ENCODE data around the gene TSHZ2. TPM values are rescaled to one million over a fixed set of nuclear protein-coding genes. Genes with fewer than 3 reads are reported as not detected.
A peak's percentile ranks its signal among the peaks of the same experiment; 100 is the strongest.

The TSHZ2 gene
- total RNA-seq, 1 donor from 2014 or later: 9.9 TPM

GRCh38 chr20:53331151-53331973 is 359.2 kb downstream of the TSHZ2 start:
- Histone ChIP-seq H3K27ac (ENCODE audit: low read depth, low read length) (peak overlapping the region; percentile 47), H3K27me3 (ENCODE audit: control insufficient read depth in 3 of 3, insufficient read depth in 3 of 3, low read length in 3 of 3) (no peaks in the 10 kb centered on the region), H3K4me1 (ENCODE audit: control insufficient read depth in 3 of 3, insufficient read depth in 3 of 3, low read length in 3 of 3) (peaks cover 8 to 12% (median 8%) of the 10 kb centered on the region in 3 donors), H3K9me3 (ENCODE audit: control insufficient read depth in 3 of 3, low read length in 3 of 3) (no peaks in the 10 kb centered on the region), H3K9ac (ENCODE audit: low read depth in 1 of 3, low read length in 3 of 3) (no peak overlapping the region), H3K36me3 (ENCODE audit: control insufficient read depth in 3 of 3, insufficient read depth in 3 of 3, low read length in 3 of 3) (no peaks in the 10 kb centered on the region), H3K4me3 (ENCODE audit: low read length in 3 of 3) (no peak overlapping the region)

GRCh38 chr20:53332022-53332837 is 360.1 kb downstream of the TSHZ2 start:
- H3K4me1 ChIP-seq (ENCODE audit: control insufficient read depth in 3 of 3, insufficient read depth in 3 of 3, low read length in 3 of 3): peaks cover 8 to 12% (median 8%) of the 10 kb centered on the region in 3 donors
- no peaks in the 10 kb centered on the region for H3K9me3 ChIP-seq (ENCODE audit: control insufficient read depth in 3 of 3, low read length in 3 of 3)
- no peaks in the 10 kb centered on the region for H3K36me3 ChIP-seq (ENCODE audit: control insufficient read depth in 3 of 3, insufficient read depth in 3 of 3, low read length in 3 of 3)
- no peak overlapping the region for H3K9ac ChIP-seq (ENCODE audit: low read depth in 1 of 3, low read length in 3 of 3)
- H3K27me3 ChIP-seq (ENCODE audit: control insufficient read depth in 3 of 3, insufficient read depth in 3 of 3, low read length in 3 of 3): no peaks in the 10 kb centered on the region
- peak overlapping the region; percentile 40 for H3K27ac ChIP-seq (ENCODE audit: low read depth, low read length)
- H3K4me3 ChIP-seq (ENCODE audit: low read length in 3 of 3): no peak overlapping the region

- Histone ChIP-seq H3K36me3 (ENCODE audit: control insufficient read depth in 3 of 3, insufficient read depth in 3 of 3, low read length in 3 of 3) (no peaks in the 10 kb centered on the region), H3K4me1 (ENCODE audit: control insufficient read depth in 3 of 3, insufficient read depth in 3 of 3, low read length in 3 of 3) (peaks cover 8 to 12% (median 8%) of the 10 kb centered on the region in 3 donors), H3K9ac (ENCODE audit: low read depth in 1 of 3, low read length in 3 of 3) (no peak overlapping the region), H3K4me3 (ENCODE audit: low read length in 3 of 3) (no peak overlapping the region), H3K27me3 (ENCODE audit: control insufficient read depth in 3 of 3, insufficient read depth in 3 of 3, low read length in 3 of 3) (no peaks in the 10 kb centered on the region), H3K9me3 (ENCODE audit: control insufficient read depth in 3 of 3, low read length in 3 of 3) (no peaks in the 10 kb centered on the region), H3K27ac (ENCODE audit: low read depth, low read length) (no peak overlapping the region)
Observed at GRCh38 chr20:53334861-53335260, 362.7 kb downstream of the TSHZ2 start.

- Histone ChIP-seq H3K9ac (ENCODE audit: low read depth in 1 of 3, low read length in 3 of 3) (no peak overlapping the region), H3K9me3 (ENCODE audit: control insufficient read depth in 3 of 3, low read length in 3 of 3) (no peaks in the 10 kb centered on the region), H3K27ac (ENCODE audit: low read depth, low read length) (no peak overlapping the region), H3K4me3 (ENCODE audit: low read length in 3 of 3) (no peak overlapping the region), H3K27me3 (ENCODE audit: control insufficient read depth in 3 of 3, insufficient read depth in 3 of 3, low read length in 3 of 3) (no peaks in the 10 kb centered on the region), H3K4me1 (ENCODE audit: control insufficient read depth in 3 of 3, insufficient read depth in 3 of 3, low read length in 3 of 3) (peaks cover 8 to 12% (median 8%) of the 10 kb centered on the region in 3 donors), H3K36me3 (ENCODE audit: control insufficient read depth in 3 of 3, insufficient read depth in 3 of 3, low read length in 3 of 3) (no peaks in the 10 kb centered on the region)
Observed at GRCh38 chr20:53335555-53335954, 363.4 kb downstream of the TSHZ2 start.

- Histone ChIP-seq H3K9me3 (ENCODE audit: control insufficient read depth in 3 of 3, low read length in 3 of 3) (no peaks in the 10 kb centered on the region), H3K4me3 (ENCODE audit: low read length in 3 of 3) (no peak overlapping the region), H3K27ac (ENCODE audit: low read depth, low read length) (no peak overlapping the region), H3K9ac (ENCODE audit: low read depth in 1 of 3, low read length in 3 of 3) (no peak overlapping the region), H3K36me3 (ENCODE audit: control insufficient read depth in 3 of 3, insufficient read depth in 3 of 3, low read length in 3 of 3) (no peaks in the 10 kb centered on the region), H3K4me1 (ENCODE audit: control insufficient read depth in 3 of 3, insufficient read depth in 3 of 3, low read length in 3 of 3) (peaks cover 1 to 5% (median 1%) of the 10 kb centered on the region in 3 donors), H3K27me3 (ENCODE audit: control insufficient read depth in 3 of 3, insufficient read depth in 3 of 3, low read length in 3 of 3) (no peaks in the 10 kb centered on the region)
Observed at GRCh38 chr20:53336892-53337291, 364.7 kb downstream of the TSHZ2 start.

- Histone ChIP-seq H3K27ac (ENCODE audit: low read depth, low read length) (no peak overlapping the region), H3K27me3 (ENCODE audit: control insufficient read depth in 3 of 3, insufficient read depth in 3 of 3, low read length in 3 of 3) (no peaks in the 10 kb centered on the region), H3K9me3 (ENCODE audit: control insufficient read depth in 3 of 3, low read length in 3 of 3) (no peaks in the 10 kb centered on the region), H3K4me1 (ENCODE audit: control insufficient read depth in 3 of 3, insufficient read depth in 3 of 3, low read length in 3 of 3) (peaks cover 0 to 2% (median 0%) of the 10 kb centered on the region in 3 donors), H3K4me3 (ENCODE audit: low read length in 3 of 3) (no peak overlapping the region), H3K36me3 (ENCODE audit: control insufficient read depth in 3 of 3, insufficient read depth in 3 of 3, low read length in 3 of 3) (no peaks in the 10 kb centered on the region), H3K9ac (ENCODE audit: low read depth in 1 of 3, low read length in 3 of 3) (no peak overlapping the region)
Observed at GRCh38 chr20:53337390-53338101, 365.4 kb downstream of the TSHZ2 start.

DNA sequence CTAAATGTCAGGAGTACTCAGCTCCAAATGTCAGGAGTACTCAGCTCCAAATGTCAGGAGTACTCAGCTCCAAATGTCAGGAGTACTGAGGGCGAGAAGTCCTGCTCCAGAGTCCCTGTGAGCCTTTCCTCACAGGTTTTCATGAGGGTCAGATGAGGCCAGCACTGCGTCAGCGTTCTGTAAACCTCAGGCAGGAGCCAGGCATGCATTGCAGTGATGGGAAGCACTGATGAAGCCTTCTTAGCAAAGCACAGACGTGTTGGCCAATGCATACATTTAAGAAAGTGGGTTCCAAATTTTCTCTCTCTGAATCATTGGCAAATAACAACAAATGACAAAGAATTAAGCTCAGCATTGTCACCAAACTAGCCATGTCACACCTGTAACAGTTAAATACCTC is 366.6 kb downstream of the TSHZ2 start:
- H3K4me1 ChIP-seq (ENCODE audit: control insufficient read depth in 3 of 3, insufficient read depth in 3 of 3, low read length in 3 of 3): peaks cover 0 to 2% (median 0%) of the 10 kb centered on the region in 3 donors
- no peak overlapping the region for H3K9ac ChIP-seq (ENCODE audit: low read depth in 1 of 3, low read length in 3 of 3)
- no peak overlapping the region for H3K27ac ChIP-seq (ENCODE audit: low read depth, low read length)
- no peaks in the 10 kb centered on the region for H3K36me3 ChIP-seq (ENCODE audit: control insufficient read depth in 3 of 3, insufficient read depth in 3 of 3, low read length in 3 of 3)
- H3K4me3 ChIP-seq (ENCODE audit: low read length in 3 of 3): no peak overlapping the region
- H3K9me3 ChIP-seq (ENCODE audit: control insufficient read depth in 3 of 3, low read length in 3 of 3): no peaks in the 10 kb centered on the region
- no peaks in the 10 kb centered on the region for H3K27me3 ChIP-seq (ENCODE audit: control insufficient read depth in 3 of 3, insufficient read depth in 3 of 3, low read length in 3 of 3)

GRCh38 chr20:53342429-53342828 is 370.3 kb downstream of the TSHZ2 start:
- Histone ChIP-seq H3K4me3 (ENCODE audit: low read length in 3 of 3) (no peak overlapping the region), H3K9ac (ENCODE audit: low read depth in 1 of 3, low read length in 3 of 3) (no peak overlapping the region), H3K27me3 (ENCODE audit: control insufficient read depth in 3 of 3, insufficient read depth in 3 of 3, low read length in 3 of 3) (no peaks in the 10 kb centered on the region), H3K4me1 (ENCODE audit: control insufficient read depth in 3 of 3, insufficient read depth in 3 of 3, low read length in 3 of 3) (no peaks in the 10 kb centered on the region), H3K9me3 (ENCODE audit: control insufficient read depth in 3 of 3, low read length in 3 of 3) (no peaks in the 10 kb centered on the region), H3K36me3 (ENCODE audit: control insufficient read depth in 3 of 3, insufficient read depth in 3 of 3, low read length in 3 of 3) (no peaks in the 10 kb centered on the region), H3K27ac (ENCODE audit: low read depth, low read length) (no peak overlapping the region)

- H3K9ac ChIP-seq (ENCODE audit: low read depth in 1 of 3, low read length in 3 of 3): no peak overlapping the region
Observed at GRCh38 chr20:53343448-53343847, 371.3 kb downstream of the TSHZ2 start.

More at GRCh38 chr20:53343448-53343847, 371.3 kb downstream of the TSHZ2 start:
- Histone ChIP-seq H3K27me3 (ENCODE audit: control insufficient read depth in 3 of 3, insufficient read depth in 3 of 3, low read length in 3 of 3) (no peaks in the 10 kb centered on the region), H3K27ac (ENCODE audit: low read depth, low read length) (no peak overlapping the region), H3K36me3 (ENCODE audit: control insufficient read depth in 3 of 3, insufficient read depth in 3 of 3, low read length in 3 of 3) (no peaks in the 10 kb centered on the region), H3K4me1 (ENCODE audit: control insufficient read depth in 3 of 3, insufficient read depth in 3 of 3, low read length in 3 of 3) (no peaks in the 10 kb centered on the region), H3K9me3 (ENCODE audit: control insufficient read depth in 3 of 3, low read length in 3 of 3) (no peaks in the 10 kb centered on the region), H3K4me3 (ENCODE audit: low read length in 3 of 3) (no peak overlapping the region)

Measured in skeletal muscle tissue (tissue), 4 donors.